ENCODE results near the gene CDKN1C.

Gene CDKN1C

DNA sequence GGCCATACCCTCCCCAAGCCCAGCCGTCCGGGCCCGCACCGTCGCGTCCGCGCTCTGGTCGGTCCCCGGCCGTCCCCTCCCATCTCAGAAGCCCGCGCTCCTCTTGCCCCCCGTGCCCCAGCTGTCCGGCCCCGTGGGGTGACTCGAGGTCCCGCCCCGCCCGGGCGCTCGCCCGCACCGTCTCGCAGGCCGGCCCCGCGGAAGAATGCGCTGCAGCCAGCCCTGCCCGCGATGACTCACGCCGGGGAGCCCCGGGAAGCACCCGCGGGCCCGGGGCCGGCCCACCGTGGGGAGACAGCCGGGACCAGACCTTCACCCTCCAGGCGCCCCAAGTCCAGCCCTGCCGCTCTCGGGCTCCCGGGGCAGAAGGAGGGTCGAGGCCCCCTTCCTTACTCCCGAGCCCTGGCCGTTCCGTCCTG, 44.0 kb upstream of the CDKN1C start:
- H3K27me3 ChIP-seq (ENCODE audit: insufficient read depth, low read length), result no peaks in the 10 kb centered on the region
- H3K4me1 ChIP-seq (ENCODE audit: control insufficient read depth, insufficient read depth, low read length, unreplicated experiment), result peaks cover 28% of the 10 kb centered on the region
- peak overlapping the region; percentile 99 for H3K4me3 ChIP-seq (ENCODE audit: low read depth, low read length)
- peak overlapping the region; percentile 88 for H3K27ac ChIP-seq (ENCODE audit: low read depth, low read length)
- peak overlapping the region; percentile 78 for H2AFZ ChIP-seq (ENCODE audit: low read length, unreplicated experiment)
- H3K36me3 ChIP-seq (ENCODE audit: insufficient read depth, low read length), result no peaks in the 10 kb centered on the region
- peaks cover 30% of the 10 kb centered on the region for H3K79me2 ChIP-seq (ENCODE audit: control insufficient read depth, insufficient read depth, low read length, unreplicated experiment)

DNA sequence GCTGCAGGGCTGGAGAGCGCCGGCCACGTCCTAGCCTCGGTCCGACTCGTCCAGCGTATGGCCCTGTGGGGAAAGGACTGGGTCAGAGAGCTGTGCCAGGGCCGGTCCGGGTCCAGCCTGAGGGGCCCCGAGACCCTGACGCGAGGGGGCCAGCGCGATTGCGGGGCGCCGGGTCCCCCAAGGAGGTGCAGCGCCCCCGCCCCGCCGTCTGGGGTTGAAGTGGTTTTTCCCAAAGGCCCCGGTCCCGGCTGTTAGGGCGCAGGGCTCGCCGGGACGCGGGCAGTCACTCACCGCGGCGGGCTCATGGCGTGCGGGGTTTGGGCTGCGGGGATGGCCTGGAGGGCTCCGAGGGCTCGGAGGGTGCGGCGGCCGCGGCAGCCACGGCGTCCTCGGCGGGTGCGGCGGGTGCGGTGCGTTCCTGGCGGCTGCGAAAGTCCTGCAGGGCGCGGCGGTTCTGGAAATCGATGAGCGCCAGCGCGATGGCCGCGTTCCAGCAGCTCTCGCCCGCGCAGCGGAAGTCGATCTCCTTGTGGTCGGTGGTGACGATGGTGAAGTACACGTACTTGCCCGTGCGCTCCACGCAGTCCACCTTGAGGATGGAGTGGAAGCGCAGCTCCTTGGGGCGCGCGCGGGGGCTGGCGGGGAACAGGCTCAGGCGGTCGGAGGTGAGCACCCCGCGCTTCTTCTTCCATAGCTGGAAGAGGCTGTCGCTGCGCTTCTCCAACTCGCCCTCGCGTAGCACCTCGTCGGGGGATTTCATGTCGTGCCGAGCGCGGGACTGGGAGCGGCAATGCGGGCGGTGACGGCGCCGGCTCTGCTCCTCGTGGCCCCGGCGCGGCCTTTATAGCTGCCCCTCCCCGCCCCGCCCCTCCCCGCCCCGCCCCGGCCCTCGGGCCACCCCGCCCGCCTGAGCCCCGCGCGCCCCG, 43.3 kb upstream of the CDKN1C start, which contains the start of gene PHLDA2:
PHLDA2 (minus strand) TSS at position 816 of the 926 bp plus-strand sequence; CDS start at position 760, 56 bp downstream.
- peaks cover 30% of the 10 kb centered on the region for H3K79me2 ChIP-seq (ENCODE audit: control insufficient read depth, insufficient read depth, low read length, unreplicated experiment)
- H3K4me3 ChIP-seq (ENCODE audit: low read depth, low read length), result peak within 1 kb of the TSS; percentile 99
- no peaks in the 10 kb centered on the region for H3K27me3 ChIP-seq (ENCODE audit: insufficient read depth, low read length)
- H3K4me1 ChIP-seq (ENCODE audit: control insufficient read depth, insufficient read depth, low read length, unreplicated experiment), result peaks cover 27% of the 10 kb centered on the region
- no peaks in the 10 kb centered on the region for H3K36me3 ChIP-seq (ENCODE audit: insufficient read depth, low read length)
- H2AFZ ChIP-seq (ENCODE audit: low read length, unreplicated experiment), result peak within 1 kb of the TSS; percentile 78
- H3K27ac ChIP-seq (ENCODE audit: low read depth, low read length), result peak within 1 kb of the TSS; percentile 88

DNA sequence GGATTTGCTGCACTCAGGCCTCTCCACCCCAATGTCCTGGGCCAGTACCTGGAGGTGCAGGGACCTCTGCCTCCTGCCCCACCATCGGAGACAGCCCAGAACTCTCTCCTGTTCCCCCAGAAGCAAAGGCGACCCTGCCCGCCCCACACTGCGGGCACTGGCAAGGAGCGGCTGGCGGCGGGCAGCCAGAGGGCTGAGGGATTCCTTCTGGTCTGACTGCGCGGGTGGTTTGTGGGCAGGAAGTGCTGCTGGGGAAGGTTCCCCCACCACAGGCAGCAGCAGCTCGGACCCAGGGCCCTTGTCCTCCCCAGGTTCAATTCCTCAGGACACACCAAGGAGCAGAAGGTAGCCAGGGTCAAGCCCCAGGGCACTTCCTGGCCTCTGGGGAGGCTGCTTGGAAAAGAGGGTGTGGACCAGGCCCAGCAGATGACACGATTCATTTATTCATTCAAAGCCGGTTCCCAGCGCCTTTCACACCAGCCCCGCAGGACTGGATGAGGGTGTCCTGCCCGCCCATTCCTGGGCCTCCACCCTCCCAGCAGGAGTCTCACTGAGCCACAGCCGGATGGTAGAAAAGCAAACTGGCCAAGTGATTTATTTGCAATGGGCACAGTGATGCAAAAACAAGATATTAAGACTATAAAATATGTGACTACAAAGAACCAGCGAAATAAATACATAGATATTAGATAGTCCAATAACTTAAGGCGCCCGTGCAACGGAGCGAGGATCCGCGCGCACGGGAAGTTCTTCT, 42.5 kb upstream of the CDKN1C start:
- no peak overlapping the region for H3K27ac ChIP-seq (ENCODE audit: low read depth, low read length)
- peaks cover 19% of the 10 kb centered on the region for H3K4me1 ChIP-seq (ENCODE audit: control insufficient read depth, insufficient read depth, low read length, unreplicated experiment)
- no peaks in the 10 kb centered on the region for H3K27me3 ChIP-seq (ENCODE audit: insufficient read depth, low read length)
- H3K36me3 ChIP-seq (ENCODE audit: insufficient read depth, low read length), result no peaks in the 10 kb centered on the region
- H3K4me3 ChIP-seq (ENCODE audit: low read depth, low read length), result peak overlapping the region; percentile 99
- H3K79me2 ChIP-seq (ENCODE audit: control insufficient read depth, insufficient read depth, low read length, unreplicated experiment), result peaks cover 30% of the 10 kb centered on the region
- H2AFZ ChIP-seq (ENCODE audit: low read length, unreplicated experiment), result no peak overlapping the region

DNA sequence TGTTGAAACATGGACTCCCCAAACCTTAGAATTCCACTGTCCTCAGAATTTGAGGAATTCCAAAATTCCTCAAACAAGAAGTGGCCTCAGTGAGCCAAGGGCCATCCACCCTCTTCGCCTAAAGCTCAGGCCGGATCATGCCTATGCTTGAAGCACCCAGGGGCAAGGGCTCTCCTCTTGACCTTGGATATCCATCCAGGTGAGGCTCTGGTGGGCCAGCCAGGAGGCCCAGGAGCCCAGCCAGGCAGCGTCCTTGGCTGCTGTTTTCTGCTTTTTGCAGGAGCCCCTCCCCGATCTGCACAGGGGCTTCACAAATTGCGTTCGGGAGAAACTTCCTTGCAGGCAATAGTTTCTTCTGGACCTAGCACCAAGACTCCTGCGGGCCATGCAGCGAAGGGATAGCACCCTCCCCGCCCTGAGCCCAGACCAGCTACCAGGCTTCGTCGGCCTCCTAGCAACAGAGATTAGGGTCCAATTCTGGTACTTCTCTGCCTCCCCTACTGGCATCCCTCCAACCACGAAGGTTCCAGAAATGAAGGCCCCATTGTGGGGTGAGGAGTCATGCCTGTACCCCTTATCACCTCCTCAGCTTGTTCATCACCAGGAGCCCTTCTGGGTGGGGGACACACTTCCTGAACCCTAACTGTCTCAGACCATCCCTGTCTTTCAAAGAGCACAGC, 41.7 kb upstream of the CDKN1C start:
- no peaks in the 10 kb centered on the region for H3K27me3 ChIP-seq (ENCODE audit: insufficient read depth, low read length)
- H3K4me3 ChIP-seq (ENCODE audit: low read depth, low read length), result peak overlapping the region; percentile 99

DNA sequence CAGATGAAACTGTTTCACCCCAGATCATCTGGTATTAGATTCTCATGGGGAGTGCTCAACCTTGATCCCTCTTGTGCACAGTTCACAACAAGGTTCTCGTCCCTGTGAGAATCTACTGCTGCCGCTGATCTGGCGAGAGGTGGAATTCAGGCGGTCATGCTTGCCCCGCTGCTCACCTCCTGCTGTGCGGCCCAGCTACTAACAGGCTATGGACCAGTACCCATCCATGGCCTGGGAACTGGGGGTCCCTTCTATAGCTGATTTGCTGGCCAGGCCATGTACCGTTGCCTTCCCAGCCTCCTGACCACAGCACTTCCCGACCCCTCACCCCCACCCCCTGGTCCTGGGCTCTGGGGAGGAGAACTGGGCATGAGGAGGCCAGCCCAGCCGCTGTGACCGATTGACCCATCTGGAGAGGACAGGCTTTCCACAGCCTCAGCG, 41.1 kb upstream of the CDKN1C start:
- Histone ChIP-seq H3K4me1 (ENCODE audit: control insufficient read depth, insufficient read depth, low read length, unreplicated experiment) (peaks cover 12% of the 10 kb centered on the region), H3K4me3 (ENCODE audit: low read depth, low read length) (peak overlapping the region; percentile 99; the same call in 1 of the 2 replicates), H2AFZ (ENCODE audit: low read length, unreplicated experiment) (no peak overlapping the region), H3K27ac (ENCODE audit: low read depth, low read length) (no peak overlapping the region), H3K79me2 (ENCODE audit: control insufficient read depth, insufficient read depth, low read length, unreplicated experiment) (peaks cover 30% of the 10 kb centered on the region), H3K36me3 (ENCODE audit: insufficient read depth, low read length) (no peaks in the 10 kb centered on the region), H3K27me3 (ENCODE audit: insufficient read depth, low read length) (no peaks in the 10 kb centered on the region)

More for the DNA sequence above, 41.7 kb upstream of the CDKN1C start:
- Histone ChIP-seq H3K27ac (ENCODE audit: low read depth, low read length) (no peak overlapping the region), H3K4me1 (ENCODE audit: control insufficient read depth, insufficient read depth, low read length, unreplicated experiment) (peaks cover 12% of the 10 kb centered on the region), H3K36me3 (ENCODE audit: insufficient read depth, low read length) (no peaks in the 10 kb centered on the region), H3K79me2 (ENCODE audit: control insufficient read depth, insufficient read depth, low read length, unreplicated experiment) (peaks cover 30% of the 10 kb centered on the region), H2AFZ (ENCODE audit: low read length, unreplicated experiment) (no peak overlapping the region)

DNA sequence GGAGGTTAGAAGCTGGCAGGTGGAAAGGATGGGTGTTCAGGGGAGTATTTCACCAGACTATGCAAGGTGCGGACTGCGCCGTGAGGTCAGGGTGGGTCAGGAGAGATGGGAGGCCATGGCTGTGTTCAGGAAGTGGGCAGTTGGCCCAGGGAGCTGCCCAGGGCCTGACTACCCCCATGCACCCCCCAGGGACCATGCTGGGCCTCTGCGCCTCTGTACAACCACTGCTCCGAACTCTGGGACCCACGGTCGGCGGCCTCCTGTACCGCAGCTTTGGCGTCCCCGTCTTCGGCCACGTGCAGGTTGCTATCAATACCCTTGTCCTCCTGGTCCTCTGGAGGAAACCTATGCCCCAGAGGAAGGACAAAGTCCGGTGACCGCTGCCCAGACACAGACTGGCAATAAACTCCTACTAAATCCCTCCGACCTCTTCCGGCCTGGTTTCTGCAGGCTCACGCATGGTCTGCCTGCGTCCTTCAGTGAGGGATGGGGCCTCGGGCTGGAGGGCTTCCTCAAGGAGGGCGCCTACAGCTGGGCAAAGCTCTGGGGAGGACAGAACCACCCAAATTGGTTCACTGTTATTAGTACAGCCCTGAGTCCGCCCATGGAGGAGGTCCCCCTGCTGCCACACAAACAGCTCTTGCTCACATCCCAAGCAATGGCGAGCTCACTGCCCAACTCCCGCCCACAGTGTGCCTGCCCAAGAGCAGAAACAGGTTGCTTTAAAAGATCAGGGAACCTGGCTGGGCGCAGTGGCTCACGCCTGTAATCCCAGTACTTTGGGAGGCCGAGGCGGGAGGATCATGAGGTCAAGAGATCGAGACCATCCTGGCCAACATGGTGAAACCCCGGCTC, 39.5 kb upstream of the CDKN1C start:
- Histone ChIP-seq H3K79me2 (ENCODE audit: control insufficient read depth, insufficient read depth, low read length, unreplicated experiment) (peaks cover 30% of the 10 kb centered on the region), H3K36me3 (ENCODE audit: insufficient read depth, low read length) (no peaks in the 10 kb centered on the region), H3K27ac (ENCODE audit: low read depth, low read length) (no peak overlapping the region), H3K27me3 (ENCODE audit: insufficient read depth, low read length) (no peaks in the 10 kb centered on the region), H3K4me3 (ENCODE audit: low read depth, low read length) (no peak overlapping the region), H3K4me1 (ENCODE audit: control insufficient read depth, insufficient read depth, low read length, unreplicated experiment) (peaks cover 12% of the 10 kb centered on the region), H2AFZ (ENCODE audit: low read length, unreplicated experiment) (no peak overlapping the region)

DNA sequence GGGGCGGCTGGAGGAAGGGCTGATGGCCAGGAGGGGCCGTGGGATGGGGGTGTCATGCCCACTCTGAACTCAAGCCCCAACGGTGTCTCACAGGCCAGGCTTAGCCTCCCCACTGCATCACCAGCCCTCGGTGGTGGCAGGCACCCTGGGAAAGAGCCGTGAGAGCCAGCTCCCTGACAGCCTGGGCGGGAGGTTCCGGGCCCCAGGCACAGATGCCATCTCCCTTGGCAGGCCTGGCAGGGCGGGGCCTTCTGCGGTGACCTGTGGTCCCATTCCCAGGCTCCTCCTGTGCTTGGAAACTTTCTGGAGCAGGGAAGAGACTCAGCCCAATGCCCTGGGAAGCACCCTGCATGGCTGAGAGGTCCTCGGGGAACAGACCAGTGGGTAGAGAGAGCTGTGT, 38.8 kb upstream of the CDKN1C start:
- Histone ChIP-seq H2AFZ (ENCODE audit: low read length, unreplicated experiment) (no peak overlapping the region), H3K4me3 (ENCODE audit: low read depth, low read length) (no peak overlapping the region), H3K79me2 (ENCODE audit: control insufficient read depth, insufficient read depth, low read length, unreplicated experiment) (peaks cover 30% of the 10 kb centered on the region), H3K27ac (ENCODE audit: low read depth, low read length) (no peak overlapping the region), H3K36me3 (ENCODE audit: insufficient read depth, low read length) (no peaks in the 10 kb centered on the region), H3K27me3 (ENCODE audit: insufficient read depth, low read length) (no peaks in the 10 kb centered on the region), H3K4me1 (ENCODE audit: control insufficient read depth, insufficient read depth, low read length, unreplicated experiment) (peaks cover 12% of the 10 kb centered on the region)

DNA sequence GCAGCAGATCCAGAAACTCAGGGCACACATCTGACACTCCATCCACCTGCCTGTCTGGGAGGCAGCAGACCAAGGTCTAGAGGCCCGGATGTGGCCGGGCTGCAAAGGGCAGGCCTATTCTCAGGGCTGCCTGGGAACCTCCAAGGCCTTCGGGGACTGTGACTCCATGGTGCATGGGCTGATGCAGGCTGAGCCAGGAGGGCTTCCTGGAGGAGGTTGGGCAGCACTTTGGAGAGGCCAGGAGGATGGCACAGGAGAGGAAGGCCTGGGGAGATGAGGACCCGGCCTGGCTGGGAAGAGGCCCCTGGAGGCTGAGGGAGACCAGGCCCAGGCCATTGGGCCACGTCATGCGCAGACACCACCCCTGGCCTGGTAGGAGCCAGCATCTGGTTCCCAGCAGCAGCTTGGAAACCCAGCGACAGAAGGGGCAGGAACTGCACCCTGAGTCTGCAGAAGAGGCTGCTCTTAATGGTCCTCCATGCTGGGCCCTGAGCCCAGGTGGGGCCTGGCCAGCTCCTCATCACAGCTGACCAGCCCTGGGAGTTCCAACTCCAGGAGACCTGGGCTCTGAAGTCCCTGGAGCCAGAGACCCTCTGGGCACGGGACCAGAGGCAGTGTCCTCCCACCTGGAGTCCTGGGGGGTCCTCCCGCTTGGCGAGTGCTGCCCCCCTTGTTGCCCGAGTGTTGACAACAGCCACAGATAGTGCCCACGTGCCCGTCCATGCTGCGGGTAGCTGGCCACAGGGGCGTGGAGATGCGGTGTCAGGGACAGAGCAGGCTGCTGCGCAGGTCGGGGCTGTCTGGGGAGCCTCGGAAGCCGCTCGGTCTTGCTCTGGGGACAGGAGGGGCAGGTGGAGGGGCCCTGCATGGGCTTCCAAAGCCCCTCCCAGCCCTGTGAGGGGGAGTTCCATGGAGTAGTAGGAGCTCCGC, 38.1 kb upstream of the CDKN1C start:
- Histone ChIP-seq H3K27ac (ENCODE audit: low read depth, low read length) (no peak overlapping the region), H3K36me3 (ENCODE audit: insufficient read depth, low read length) (no peaks in the 10 kb centered on the region)

DNA sequence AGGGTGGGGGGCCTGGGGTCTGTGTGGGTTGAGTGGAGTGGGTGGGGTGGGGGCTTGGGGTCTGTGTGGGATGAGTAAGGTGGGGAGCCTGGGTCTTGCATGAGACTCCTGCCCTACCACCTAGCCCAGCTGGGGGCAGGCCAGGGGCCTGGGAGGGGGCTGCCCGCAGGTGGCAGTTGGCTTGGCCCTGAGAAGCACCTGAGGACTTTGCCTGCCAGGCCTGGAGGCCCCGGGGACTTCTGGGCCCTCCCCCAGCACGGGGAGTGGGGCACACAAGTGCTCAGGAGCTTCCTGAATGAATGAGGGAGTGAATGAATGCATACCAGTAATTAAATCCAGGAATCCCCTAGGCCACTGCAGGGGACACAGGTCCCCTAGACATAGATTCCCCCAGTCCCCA, 37.1 kb upstream of the CDKN1C start:
- H3K79me2 ChIP-seq (ENCODE audit: control insufficient read depth, insufficient read depth, low read length, unreplicated experiment), result peaks cover 15% of the 10 kb centered on the region
- H3K36me3 ChIP-seq (ENCODE audit: insufficient read depth, low read length), result no peaks in the 10 kb centered on the region
- H3K27me3 ChIP-seq (ENCODE audit: insufficient read depth, low read length), result no peaks in the 10 kb centered on the region
- H3K27ac ChIP-seq (ENCODE audit: low read depth, low read length), result no peak overlapping the region
- peaks cover 9% of the 10 kb centered on the region for H3K4me1 ChIP-seq (ENCODE audit: control insufficient read depth, insufficient read depth, low read length, unreplicated experiment)
- no peak overlapping the region for H3K4me3 ChIP-seq (ENCODE audit: low read depth, low read length)
- H2AFZ ChIP-seq (ENCODE audit: low read length, unreplicated experiment), result no peak overlapping the region

More for the DNA sequence above, 38.1 kb upstream of the CDKN1C start:
- peaks cover 12% of the 10 kb centered on the region for H3K4me1 ChIP-seq (ENCODE audit: control insufficient read depth, insufficient read depth, low read length, unreplicated experiment)
- H3K4me3 ChIP-seq (ENCODE audit: low read depth, low read length), result no peak overlapping the region
- H3K79me2 ChIP-seq (ENCODE audit: control insufficient read depth, insufficient read depth, low read length, unreplicated experiment), result peaks cover 26% of the 10 kb centered on the region
- H2AFZ ChIP-seq (ENCODE audit: low read length, unreplicated experiment), result no peak overlapping the region
- no peaks in the 10 kb centered on the region for H3K27me3 ChIP-seq (ENCODE audit: insufficient read depth, low read length)
